ENCODE data around the gene INPP5A.

INPP5A gene

GRCh38 chr10:132802048-132802447 lies 264.5 kb downstream of the INPP5A start:
- H3K4me1 ChIP-seq (ENCODE audit: insufficient read depth, insufficient read length) = peaks cover 2% of the 10 kb centered on the region
- no peak overlapping the region for H3K4me3 ChIP-seq (ENCODE audit: insufficient read length, low read depth)
- no peaks in the 10 kb centered on the region for H3K36me3 ChIP-seq (ENCODE audit: insufficient read depth, insufficient read length, low read length)
- no peaks in the 10 kb centered on the region for H3K27me3 ChIP-seq (ENCODE audit: insufficient read depth, insufficient read length)
- no peak overlapping the region for H3K9ac ChIP-seq (ENCODE audit: insufficient read length, low read depth)
- H3K9me3 ChIP-seq (ENCODE audit: insufficient read depth, low read length) = peaks cover 5% of the 10 kb centered on the region; the same call in 1 of the 2 replicates
- DNase-seq (ENCODE audit: low read depth, low spot score) = no peak
- TF ChIP-seq SUZ12 (IDR thresholded peaks at IDR 0.05; ENCODE audit: extremely low read depth, insufficient read depth, insufficient read length) (no peak), YY1 (IDR thresholded peaks at IDR 0.05; ENCODE audit: insufficient read depth, insufficient read length) (no peak), ZNF274 (IDR thresholded peaks at IDR 0.05; ENCODE audit: low read depth, low read length) (no peak)

- TF ChIP-seq ZNF274 (IDR thresholded peaks at IDR 0.05; ENCODE audit: low read depth, low read length) (no peak), YY1 (IDR thresholded peaks at IDR 0.05; ENCODE audit: insufficient read depth, insufficient read length) (no peak), SUZ12 (IDR thresholded peaks at IDR 0.05; ENCODE audit: extremely low read depth, insufficient read depth, insufficient read length) (no peak)
- Histone ChIP-seq H3K4me1 (ENCODE audit: insufficient read depth, insufficient read length) (peaks cover 2% of the 10 kb centered on the region), H3K9ac (ENCODE audit: insufficient read length, low read depth) (peak overlapping the region; percentile 21)
Observed at GRCh38 chr10:132802694-132803320, 265.2 kb downstream of the INPP5A start.

GRCh38 chr10:132803416-132804210 lies 266.0 kb downstream of the INPP5A start:
- TF ChIP-seq ZNF274 (IDR thresholded peaks at IDR 0.05; ENCODE audit: low read depth, low read length) = no peak
- TF ChIP-seq YY1 (IDR thresholded peaks at IDR 0.05; ENCODE audit: insufficient read depth, insufficient read length) = no peak
- no peak for TF ChIP-seq SUZ12 (IDR thresholded peaks at IDR 0.05; ENCODE audit: extremely low read depth, insufficient read depth, insufficient read length)
- H3K4me1 ChIP-seq (ENCODE audit: insufficient read depth, insufficient read length) = peaks cover 2% of the 10 kb centered on the region
- H3K27me3 ChIP-seq (ENCODE audit: insufficient read depth, insufficient read length) = no peaks in the 10 kb centered on the region
- H3K9me3 ChIP-seq (ENCODE audit: insufficient read depth, low read length) = peaks cover 5% of the 10 kb centered on the region; the same call in 1 of the 2 replicates
- H3K9ac ChIP-seq (ENCODE audit: insufficient read length, low read depth) = peak overlapping the region; percentile 21
- DNase-seq (ENCODE audit: low read depth, low spot score) = no peak
- no peak overlapping the region for H3K4me3 ChIP-seq (ENCODE audit: insufficient read length, low read depth)
- no peaks in the 10 kb centered on the region for H3K36me3 ChIP-seq (ENCODE audit: insufficient read depth, insufficient read length, low read length)

More at GRCh38 chr10:132802694-132803320, 265.2 kb downstream of the INPP5A start:
- Histone ChIP-seq H3K27me3 (ENCODE audit: insufficient read depth, insufficient read length) (no peaks in the 10 kb centered on the region), H3K36me3 (ENCODE audit: insufficient read depth, insufficient read length, low read length) (no peaks in the 10 kb centered on the region), H3K9me3 (ENCODE audit: insufficient read depth, low read length) (peaks cover 5% of the 10 kb centered on the region; the same call in 1 of the 2 replicates), H3K4me3 (ENCODE audit: insufficient read length, low read depth) (no peak overlapping the region)
- DNase-seq (ENCODE audit: low read depth, low spot score) = no peak

GRCh38 chr10:132804287-132804686 lies 266.7 kb downstream of the INPP5A start:
- Histone ChIP-seq H3K36me3 (ENCODE audit: insufficient read depth, insufficient read length, low read length) (no peaks in the 10 kb centered on the region), H3K9me3 (ENCODE audit: insufficient read depth, low read length) (peaks cover 5% of the 10 kb centered on the region; the same call in 1 of the 2 replicates), H3K9ac (ENCODE audit: insufficient read length, low read depth) (no peak overlapping the region), H3K4me1 (ENCODE audit: insufficient read depth, insufficient read length) (peaks cover 2% of the 10 kb centered on the region), H3K4me3 (ENCODE audit: insufficient read length, low read depth) (no peak overlapping the region), H3K27me3 (ENCODE audit: insufficient read depth, insufficient read length) (no peaks in the 10 kb centered on the region)
- DNase-seq (ENCODE audit: low read depth, low spot score) = no peak
- no peak for TF ChIP-seq SUZ12 (IDR thresholded peaks at IDR 0.05; ENCODE audit: extremely low read depth, insufficient read depth, insufficient read length)
- TF ChIP-seq ZNF274 (IDR thresholded peaks at IDR 0.05; ENCODE audit: low read depth, low read length) = no peak
- TF ChIP-seq YY1 (IDR thresholded peaks at IDR 0.05; ENCODE audit: insufficient read depth, insufficient read length) = no peak

GRCh38 chr10:132804785-132805426 lies 267.3 kb downstream of the INPP5A start:
- DNase-seq (ENCODE audit: low read depth, low spot score) = no peak
- Histone ChIP-seq H3K4me1 (ENCODE audit: insufficient read depth, insufficient read length) (peaks cover 2% of the 10 kb centered on the region), H3K9me3 (ENCODE audit: insufficient read depth, low read length) (peaks cover 5% of the 10 kb centered on the region; the same call in 1 of the 2 replicates), H3K27me3 (ENCODE audit: insufficient read depth, insufficient read length) (no peaks in the 10 kb centered on the region), H3K9ac (ENCODE audit: insufficient read length, low read depth) (no peak overlapping the region), H3K36me3 (ENCODE audit: insufficient read depth, insufficient read length, low read length) (no peaks in the 10 kb centered on the region), H3K4me3 (ENCODE audit: insufficient read length, low read depth) (no peak overlapping the region)
- TF ChIP-seq YY1 (IDR thresholded peaks at IDR 0.05; ENCODE audit: insufficient read depth, insufficient read length) (no peak), SUZ12 (IDR thresholded peaks at IDR 0.05; ENCODE audit: extremely low read depth, insufficient read depth, insufficient read length) (no peak), ZNF274 (IDR thresholded peaks at IDR 0.05; ENCODE audit: low read depth, low read length) (no peak)

GRCh38 chr10:132805599-132805998 lies 268.0 kb downstream of the INPP5A start:
- Histone ChIP-seq H3K4me1 (ENCODE audit: insufficient read depth, insufficient read length) (peaks cover 2% of the 10 kb centered on the region), H3K4me3 (ENCODE audit: insufficient read length, low read depth) (no peak overlapping the region), H3K36me3 (ENCODE audit: insufficient read depth, insufficient read length, low read length) (no peaks in the 10 kb centered on the region), H3K27me3 (ENCODE audit: insufficient read depth, insufficient read length) (no peaks in the 10 kb centered on the region), H3K9ac (ENCODE audit: insufficient read length, low read depth) (no peak overlapping the region), H3K9me3 (ENCODE audit: insufficient read depth, low read length) (peaks cover 5% of the 10 kb centered on the region; the same call in 1 of the 2 replicates)
- no peak for TF ChIP-seq ZNF274 (IDR thresholded peaks at IDR 0.05; ENCODE audit: low read depth, low read length)
- DNase-seq (ENCODE audit: low read depth, low spot score) = no peak

GRCh38 chr10:132806110-132806509 lies 268.5 kb downstream of the INPP5A start:
- Histone ChIP-seq H3K36me3 (ENCODE audit: insufficient read depth, insufficient read length, low read length) (no peaks in the 10 kb centered on the region), H3K9ac (ENCODE audit: insufficient read length, low read depth) (no peak overlapping the region), H3K4me3 (ENCODE audit: insufficient read length, low read depth) (no peak overlapping the region), H3K9me3 (ENCODE audit: insufficient read depth, low read length) (peaks cover 5% of the 10 kb centered on the region; the same call in 1 of the 2 replicates), H3K27me3 (ENCODE audit: insufficient read depth, insufficient read length) (no peaks in the 10 kb centered on the region), H3K4me1 (ENCODE audit: insufficient read depth, insufficient read length) (peaks cover 2% of the 10 kb centered on the region)
- DNase-seq (ENCODE audit: low read depth, low spot score) = no peak
- no peak for TF ChIP-seq YY1 (IDR thresholded peaks at IDR 0.05; ENCODE audit: insufficient read depth, insufficient read length)
